Karpas-422 (cell line): Measurements from ENCODE around the gene COPE. TPM values are rescaled to one million over a fixed set of nuclear protein-coding genes. Genes with fewer than 3 reads are reported as not detected.

Experiments
- DNase-seq: peaks from one replicate; pipeline ENCODE4 v3.0.0-alpha.2; 2015
- H2AFZ ChIP-seq: fragments of 200-600 bp; sonication (generic); 2 replicates; pipeline ENCODE4 v1.6.1; 2014; ENCODE audit warnings: antibody characterized with exemption, low read length, mixed read lengths
- H3K27ac ChIP-seq: fragments of 200-600 bp; sonication (generic); 2 replicates; pipeline ENCODE4 v1.5.1; 2014; ENCODE audit warnings: mild to moderate bottlenecking, low read length, moderate library complexity
- H3K27me3 ChIP-seq: fragments of 200-600 bp; sonication (generic); 2 replicates; pipeline ENCODE4 v1.6.1; 2014; ENCODE audit warnings: low read length, mixed read lengths
- H3K36me3 ChIP-seq: fragments of 200-600 bp; sonication (generic); 2 replicates; pipeline ENCODE4 v1.6.1; 2014; ENCODE audit warnings: low read length, mixed read lengths; ENCODE audit not compliant: insufficient read depth
- H3K4me1 ChIP-seq: fragments of 200-600 bp; sonication (generic); 2 replicates; pipeline ENCODE4 v1.6.1; 2014; ENCODE audit warnings: mild to moderate bottlenecking, low read length, mixed read lengths
- H3K4me2 ChIP-seq: fragments of 200-600 bp; sonication (generic); 2 replicates; pipeline ENCODE4 v1.6.1; 2014; ENCODE audit warnings: low read length, low read depth, mild to moderate bottlenecking; ENCODE audit not compliant: poor library complexity, severe bottlenecking
- H3K4me3 ChIP-seq: fragments of 200-600 bp; sonication (generic); 2 replicates; pipeline ENCODE4 v1.5.1; 2014; ENCODE audit warnings: mild to moderate bottlenecking, antibody characterized with exemption, low read length, mixed read lengths
- H3K79me2 ChIP-seq: fragments of 200-600 bp; sonication (generic); 2 replicates; pipeline ENCODE4 v1.6.1; 2014; ENCODE audit warnings: mild to moderate bottlenecking, low read length, mixed read lengths
- H3K9ac ChIP-seq: fragments of 200-600 bp; sonication (generic); 2 replicates; pipeline ENCODE4 v1.6.0; 2014; ENCODE audit warnings: low read length
- H3K9me2 ChIP-seq: fragments of 200-600 bp; sonication (generic), shearing (Covaris generic); replicated peaks from 2 replicates; pipeline ENCODE4 v1.6.0; 2014; ENCODE audit warnings: mild to moderate bottlenecking, low read length, moderate library complexity; ENCODE audit not compliant: insufficient read depth
- H3K9me3 ChIP-seq: fragments of 300-700, 200-600 bp; sonication (generic); 2 replicates; pipeline ENCODE4 v1.6.1; 2014; ENCODE audit warnings: low read length, mixed read lengths
- H4K20me1 ChIP-seq: fragments of 200-600 bp; sonication (generic); 2 replicates; pipeline ENCODE4 v1.6.1; 2014; ENCODE audit warnings: mild to moderate bottlenecking, antibody characterized with exemption, low read length, low read depth; ENCODE audit not compliant: insufficient read depth
- total RNA-seq: library from RNA; depleted of rRNA; stranded (reverse); fragments of >200 nt; shearing (Covaris generic); gene quantifications from 2 replicates; pipeline ENCODE4 v1.2.3, GENCODE V29; 2014; ENCODE audit warnings: low replicate concordance

Gene COPE
- total RNA-seq, 1 experiment from 2014 or later: 145 TPM

GRCh38 chr19:18860302-18860700, 58.9 kb downstream of the COPE start:
- no peak for DNase-seq
- no peak overlapping the region for H2AFZ ChIP-seq
- peaks cover 25% of the 10 kb centered on the region for H3K4me1 ChIP-seq
- no peak overlapping the region for H3K4me2 ChIP-seq
- no peaks in the 10 kb centered on the region for H3K9me2 ChIP-seq
- no peaks in the 10 kb centered on the region for H3K27me3 ChIP-seq
- H3K27ac ChIP-seq: no peak overlapping the region; the same call in 1 of the 2 replicates
- peaks cover 15% of the 10 kb centered on the region; the same call in 1 of the 2 replicates for H4K20me1 ChIP-seq
- no peak overlapping the region for H3K9ac ChIP-seq
- peaks cover 31% of the 10 kb centered on the region for H3K36me3 ChIP-seq
- no peak overlapping the region for H3K4me3 ChIP-seq
- 0 out of 2 replicates have a peak, but pooled peaks cover 7% of the 10 kb centered on the region for H3K79me2 ChIP-seq
- H3K9me3 ChIP-seq: no peaks in the 10 kb centered on the region

GRCh38 chr19:18859676-18860301, 59.4 kb downstream of the COPE start:
- Histone ChIP-seq H3K9me2 (no peaks in the 10 kb centered on the region), H3K27ac (no peak overlapping the region), H3K4me1 (peaks cover 25% of the 10 kb centered on the region), H3K4me2 (no peak overlapping the region), H3K9ac (no peak overlapping the region), H3K4me3 (no peak overlapping the region), H3K9me3 (no peaks in the 10 kb centered on the region), H2AFZ (no peak overlapping the region), H4K20me1 (peaks cover 15% of the 10 kb centered on the region; the same call in 1 of the 2 replicates), H3K27me3 (no peaks in the 10 kb centered on the region), H3K36me3 (peaks cover 31% of the 10 kb centered on the region), H3K79me2 (0 out of 2 replicates have a peak, but pooled peaks cover 7% of the 10 kb centered on the region)
- DNase-seq: no peak

- H2AFZ ChIP-seq: no peak overlapping the region
- H3K79me2 ChIP-seq: 0 out of 2 replicates have a peak, but pooled peaks cover 7% of the 10 kb centered on the region
- no peak overlapping the region for H3K27ac ChIP-seq
- no peak overlapping the region for H3K4me2 ChIP-seq
- H4K20me1 ChIP-seq: peaks cover 15% of the 10 kb centered on the region; the same call in 1 of the 2 replicates
- DNase-seq: no peak
- H3K9ac ChIP-seq: no peak overlapping the region
- no peak overlapping the region for H3K4me3 ChIP-seq
- peaks cover 25% of the 10 kb centered on the region for H3K4me1 ChIP-seq
- H3K36me3 ChIP-seq: peaks cover 29% of the 10 kb centered on the region
- H3K9me3 ChIP-seq: no peaks in the 10 kb centered on the region
- H3K27me3 ChIP-seq: no peaks in the 10 kb centered on the region
- no peaks in the 10 kb centered on the region for H3K9me2 ChIP-seq
Measured at GRCh38 chr19:18858906-18859646, 60.1 kb downstream of the COPE start.

- Histone ChIP-seq H3K27ac (no peak overlapping the region), H3K79me2 (0 out of 2 replicates have a peak, but pooled peaks cover 7% of the 10 kb centered on the region), H4K20me1 (peaks cover 18% of the 10 kb centered on the region; the same call in 1 of the 2 replicates), H3K4me1 (peaks cover 25% of the 10 kb centered on the region), H3K36me3 (peaks cover 31% of the 10 kb centered on the region; the same call in 1 of the 2 replicates), H3K4me2 (no peak overlapping the region), H3K9me2 (no peaks in the 10 kb centered on the region), H3K9ac (no peak overlapping the region), H3K27me3 (no peaks in the 10 kb centered on the region), H3K4me3 (no peak overlapping the region), H2AFZ (no peak overlapping the region), H3K9me3 (no peaks in the 10 kb centered on the region)
- no peak for DNase-seq
Measured at GRCh38 chr19:18857223-18857622, 62.0 kb downstream of the COPE start.

GRCh38 chr19:18856385-18857126, 62.6 kb downstream of the COPE start:
- Histone ChIP-seq H3K4me2 (no peak overlapping the region), H4K20me1 (peaks cover 21% of the 10 kb centered on the region; the same call in 1 of the 2 replicates)

GRCh38 chr19:18855647-18856384, 63.4 kb downstream of the COPE start:
- Histone ChIP-seq H3K4me1 (peaks cover 16% of the 10 kb centered on the region), H3K4me2 (no peak overlapping the region), H3K9me2 (no peaks in the 10 kb centered on the region), H3K27me3 (no peaks in the 10 kb centered on the region), H3K27ac (no peak overlapping the region), H3K9ac (no peak overlapping the region), H3K79me2 (peaks cover 6% of the 10 kb centered on the region; the same call in 1 of the 2 replicates), H3K36me3 (peaks cover 29% of the 10 kb centered on the region; the same call in 1 of the 2 replicates), H3K9me3 (no peaks in the 10 kb centered on the region), H3K4me3 (no peak overlapping the region), H2AFZ (no peak overlapping the region), H4K20me1 (peaks cover 21% of the 10 kb centered on the region; the same call in 1 of the 2 replicates)
- no peak for DNase-seq

More at GRCh38 chr19:18856385-18857126, 62.6 kb downstream of the COPE start:
- H3K79me2 ChIP-seq: 0 out of 2 replicates have a peak, but pooled peaks cover 5% of the 10 kb centered on the region
- H3K9me2 ChIP-seq: no peaks in the 10 kb centered on the region
- peaks cover 23% of the 10 kb centered on the region for H3K4me1 ChIP-seq
- H3K27me3 ChIP-seq: no peaks in the 10 kb centered on the region
- H3K27ac ChIP-seq: no peak overlapping the region
- H3K36me3 ChIP-seq: peaks cover 31% of the 10 kb centered on the region; the same call in 1 of the 2 replicates
- H2AFZ ChIP-seq: no peak overlapping the region
- no peaks in the 10 kb centered on the region for H3K9me3 ChIP-seq
- DNase-seq: no peak
- no peak overlapping the region for H3K4me3 ChIP-seq
- no peak overlapping the region for H3K9ac ChIP-seq

GRCh38 chr19:18854982-18855381, 64.2 kb downstream of the COPE start:
- DNase-seq: no peak
- H3K4me1 ChIP-seq: peaks cover 8% of the 10 kb centered on the region
- no peak overlapping the region for H3K9ac ChIP-seq
- H3K27ac ChIP-seq: no peak overlapping the region
- no peaks in the 10 kb centered on the region for H3K27me3 ChIP-seq
- H3K36me3 ChIP-seq: peaks cover 28% of the 10 kb centered on the region; the same call in 1 of the 2 replicates
- H3K4me2 ChIP-seq: no peak overlapping the region
- no peaks in the 10 kb centered on the region for H3K9me3 ChIP-seq
- no peak overlapping the region for H2AFZ ChIP-seq
- H3K4me3 ChIP-seq: no peak overlapping the region
- peaks cover 20% of the 10 kb centered on the region; the same call in 1 of the 2 replicates for H4K20me1 ChIP-seq
- H3K79me2 ChIP-seq: peaks cover 13% of the 10 kb centered on the region; the same call in 1 of the 2 replicates
- H3K9me2 ChIP-seq: no peaks in the 10 kb centered on the region
